ENCODE measurements around the gene ZBTB47.
A peak's percentile ranks its signal among the peaks of the same experiment; 100 is the strongest.

ZBTB47 gene

DNA sequence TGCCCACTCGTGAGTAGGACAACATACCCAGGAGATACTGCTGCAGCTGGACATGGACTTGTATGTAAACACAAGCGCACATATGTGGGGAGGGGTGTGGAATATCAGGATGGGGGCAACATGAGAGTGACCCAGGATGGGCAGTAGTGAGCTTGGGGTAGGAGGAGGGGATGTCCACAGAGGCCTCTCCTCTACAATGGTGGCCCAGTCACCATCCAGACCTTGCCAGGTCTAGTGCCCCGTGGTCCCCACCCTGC is 266 bp upstream of the ZBTB47 start:
- Mint-ChIP-seq H3K9me3 (no peaks in the 10 kb centered on the region), H3K4me1 (peaks cover 43% of the 10 kb centered on the region), H3K36me3 (ENCODE audit: low read depth) (peaks cover 11% of the 10 kb centered on the region), H3K27me3 (ENCODE audit: low read depth) (no peaks in the 10 kb centered on the region), H3K4me3 (peak overlapping the region; percentile 94 to 95 (median 94)), H3K27ac (peak overlapping the region; percentile 64 to 94 (median 82))
- TF ChIP-seq CTCF (IDR thresholded peaks at IDR 0.05; ENCODE audit: unreplicated experiment in 3 of 3) = no peak

- peak overlapping the region in 2 of 3 experiments; percentile 25 to 63 for H3K27ac Mint-ChIP-seq
These were observed 1.1 kb downstream of the ZBTB47 start for GRCh38 chr3:42654331-42655201.

GRCh38 chr3:42655331-42655888 is 1.9 kb downstream of the ZBTB47 start:
- Mint-ChIP-seq H3K4me3 (peak overlapping the region; percentile 67 to 75 (median 72)), H3K9me3 (no peaks in the 10 kb centered on the region), H3K4me1 (peaks cover 38% of the 10 kb centered on the region), H3K36me3 (ENCODE audit: low read depth) (no peaks in the 10 kb centered on the region), H3K27me3 (ENCODE audit: low read depth) (no peaks in the 10 kb centered on the region), H3K27ac (peak overlapping the region in 2 of 3 experiments; percentile 25 to 63)
- TF ChIP-seq CTCF (IDR thresholded peaks at IDR 0.05; ENCODE audit: unreplicated experiment in 3 of 3) = no peak

More at GRCh38 chr3:42654331-42655201, 1.1 kb downstream of the ZBTB47 start:
- H3K27me3 Mint-ChIP-seq (ENCODE audit: low read depth) = no peaks in the 10 kb centered on the region
- H3K4me3 Mint-ChIP-seq = peak overlapping the region; percentile 72 to 94 (median 75)
- H3K4me1 Mint-ChIP-seq = peaks cover 38% of the 10 kb centered on the region
- peak in 1 of 3 experiments; percentile 28 for TF ChIP-seq CTCF (IDR thresholded peaks at IDR 0.05; ENCODE audit: unreplicated experiment in 3 of 3)
- peaks cover 2% of the 10 kb centered on the region for H3K36me3 Mint-ChIP-seq (ENCODE audit: low read depth)
- no peaks in the 10 kb centered on the region for H3K9me3 Mint-ChIP-seq

GRCh38 chr3:42655980-42656679 is 2.6 kb downstream of the ZBTB47 start:
- no peaks in the 10 kb centered on the region for H3K27me3 Mint-ChIP-seq (ENCODE audit: low read depth)
- H3K4me1 Mint-ChIP-seq = peaks cover 35% of the 10 kb centered on the region
- TF ChIP-seq CTCF (IDR thresholded peaks at IDR 0.05; ENCODE audit: unreplicated experiment in 3 of 3) = no peak
- H3K27ac Mint-ChIP-seq = peak overlapping the region in 1 of 3 experiments; percentile 3
- H3K9me3 Mint-ChIP-seq = no peaks in the 10 kb centered on the region
- H3K4me3 Mint-ChIP-seq = peak overlapping the region; percentile 67 to 75 (median 72)
- H3K36me3 Mint-ChIP-seq (ENCODE audit: low read depth) = no peaks in the 10 kb centered on the region

DNA sequence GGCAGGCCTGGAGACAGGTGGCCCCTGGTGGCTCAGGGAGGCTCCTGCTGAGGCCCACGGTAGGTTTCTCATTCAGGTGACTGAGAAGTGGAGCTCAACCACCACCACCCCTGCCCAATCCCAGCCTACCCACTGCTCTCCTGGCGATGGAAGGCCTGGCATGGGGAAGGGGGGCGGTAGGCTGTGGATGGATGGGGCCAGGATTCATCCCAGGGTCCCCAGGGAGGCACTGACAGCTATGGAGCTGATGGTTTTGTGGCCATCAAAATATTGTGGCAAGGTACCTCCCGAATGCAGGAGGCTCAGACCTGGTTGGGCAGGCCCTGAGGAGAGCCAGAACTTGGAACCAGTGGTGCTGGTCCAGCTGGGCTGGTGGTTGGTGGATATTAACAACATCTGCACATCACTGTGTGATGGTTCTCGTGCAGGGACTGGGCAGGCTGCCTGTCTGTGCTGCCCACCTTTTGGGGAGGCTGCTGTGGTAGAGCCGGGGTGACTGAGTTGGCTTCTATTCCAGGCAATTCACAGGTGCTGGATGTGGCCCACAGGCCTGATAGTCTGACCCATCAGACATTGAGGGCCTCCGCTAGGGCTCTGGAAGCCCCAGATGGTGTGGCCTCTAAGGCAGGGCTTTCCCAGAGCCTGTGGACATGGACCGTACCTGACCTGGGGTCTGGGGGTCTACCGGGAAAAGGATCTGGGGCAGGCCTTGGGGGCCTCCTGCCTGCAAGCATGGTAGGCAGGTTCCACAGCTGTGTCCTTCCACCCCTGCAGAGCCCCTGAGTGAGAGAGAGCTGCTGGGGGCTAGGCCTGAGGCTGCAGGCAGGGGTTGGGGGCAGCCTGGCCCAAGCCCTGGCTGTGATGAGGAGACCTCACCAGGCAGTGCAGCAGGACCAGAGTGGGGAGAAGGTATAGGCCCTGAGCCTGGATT is 3.4 kb downstream of the ZBTB47 start:
- Mint-ChIP-seq H3K27ac (no peak overlapping the region), H3K27me3 (ENCODE audit: low read depth) (no peaks in the 10 kb centered on the region), H3K9me3 (no peaks in the 10 kb centered on the region), H3K4me1 (peaks cover 27% of the 10 kb centered on the region), H3K4me3 (peak overlapping the region; percentile 51 to 70 (median 67)), H3K36me3 (ENCODE audit: low read depth) (no peaks in the 10 kb centered on the region)
- TF ChIP-seq CTCF (IDR thresholded peaks at IDR 0.05; ENCODE audit: unreplicated experiment in 3 of 3) = no peak
